Testis (tissue), 2 donors: ENCODE data around the gene ITIH4.

Source experiments
- POLR2A ChIP-seq: fragments of 450-650 bp; IDR thresholded peaks from one replicate; pipeline ENCODE4 v1.6.1; 2017; ENCODE audit warnings: antibody characterized with exemption, mild to moderate bottlenecking, moderate library complexity
- TF ChIP-seq, protein P1 (sequence below), 3 experiments: fragments of 450-650 bp in 2 of 3; fragments of 200-600 bp in 1 of 3; sonication (generic) in 1 of 3; IDR thresholded peaks; one replicate each; pipeline ENCODE4 v1.5.1; 2016 to 2019; ENCODE audit warnings: antibody characterized with exemption in 3 of 3, mild to moderate bottlenecking in 2 of 3, moderate library complexity in 1 of 3

DNA sequence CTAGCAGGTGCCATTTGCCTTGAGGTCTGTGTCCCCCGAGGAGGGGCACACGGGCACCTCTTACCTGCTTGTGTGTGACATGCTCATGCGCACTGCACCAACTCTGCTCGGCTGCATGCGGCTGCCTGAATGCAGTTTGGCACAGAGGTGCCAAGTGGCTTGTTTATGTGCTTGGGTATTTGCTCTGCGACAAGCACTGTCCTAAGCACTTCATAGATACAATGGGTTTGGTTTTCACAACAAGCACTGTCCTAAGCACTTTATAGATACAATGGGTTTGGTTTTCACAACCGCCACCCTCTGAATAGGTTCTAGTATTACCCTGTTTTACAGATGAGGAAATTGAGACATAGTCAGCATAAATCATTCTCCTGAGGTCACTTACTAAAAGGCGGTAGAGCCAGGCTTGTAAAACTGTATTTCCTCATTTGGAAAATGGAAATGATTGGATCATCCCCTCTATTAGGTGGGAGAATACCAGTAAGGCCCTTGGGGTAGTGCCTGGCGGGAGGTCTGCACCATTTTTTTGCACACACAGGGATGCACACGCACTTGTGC lies 487 bp downstream of the ITIH4 start:
- TF ChIP-seq, protein P1, sequence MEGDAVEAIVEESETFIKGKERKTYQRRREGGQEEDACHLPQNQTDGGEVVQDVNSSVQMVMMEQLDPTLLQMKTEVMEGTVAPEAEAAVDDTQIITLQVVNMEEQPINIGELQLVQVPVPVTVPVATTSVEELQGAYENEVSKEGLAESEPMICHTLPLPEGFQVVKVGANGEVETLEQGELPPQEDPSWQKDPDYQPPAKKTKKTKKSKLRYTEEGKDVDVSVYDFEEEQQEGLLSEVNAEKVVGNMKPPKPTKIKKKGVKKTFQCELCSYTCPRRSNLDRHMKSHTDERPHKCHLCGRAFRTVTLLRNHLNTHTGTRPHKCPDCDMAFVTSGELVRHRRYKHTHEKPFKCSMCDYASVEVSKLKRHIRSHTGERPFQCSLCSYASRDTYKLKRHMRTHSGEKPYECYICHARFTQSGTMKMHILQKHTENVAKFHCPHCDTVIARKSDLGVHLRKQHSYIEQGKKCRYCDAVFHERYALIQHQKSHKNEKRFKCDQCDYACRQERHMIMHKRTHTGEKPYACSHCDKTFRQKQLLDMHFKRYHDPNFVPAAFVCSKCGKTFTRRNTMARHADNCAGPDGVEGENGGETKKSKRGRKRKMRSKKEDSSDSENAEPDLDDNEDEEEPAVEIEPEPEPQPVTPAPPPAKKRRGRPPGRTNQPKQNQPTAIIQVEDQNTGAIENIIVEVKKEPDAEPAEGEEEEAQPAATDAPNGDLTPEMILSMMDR (IDR thresholded peaks at IDR 0.05): no peak
- TF ChIP-seq POLR2A: no peak
